Liver (tissue), 9 donors: Measurements from ENCODE around the gene RFC4. TPM values are rescaled to one million over a fixed set of nuclear protein-coding genes. Genes with fewer than 3 reads are reported as not detected.

Experiments used
- DNase-seq: peaks from one replicate; pipeline ENCODE4 v3.0.0-alpha.2; 2017; ENCODE audit warnings: low spot score
- H3K27ac ChIP-seq, 2 donors: one replicate each; pipeline ENCODE4 v1.7.0; 2013; ENCODE audit warnings: inconsistent platforms in 2 of 2, low read length in 2 of 2, control low read depth in 1 of 2, low read depth in 1 of 2, mild to moderate bottlenecking in 1 of 2
- H3K27me3 ChIP-seq, 4 donors: one replicate each; pipeline versions ENCODE4 v1.6.1 to v1.7.0; 2013; ENCODE audit warnings: low read length in 3 of 4, inconsistent platforms in 1 of 4, mild to moderate bottlenecking in 1 of 4, moderate library complexity in 1 of 4; ENCODE audit not compliant: control insufficient read depth in 4 of 4, insufficient read depth in 4 of 4
- H3K36me3 ChIP-seq, 4 donors: one replicate each; pipeline versions ENCODE4 v1.6.1 to v1.7.0; 2013; ENCODE audit warnings: low read length in 3 of 4, mild to moderate bottlenecking in 3 of 4, low read depth in 1 of 4, moderate library complexity in 1 of 4; ENCODE audit not compliant: control insufficient read depth in 4 of 4, insufficient read depth in 3 of 4
- H3K4me1 ChIP-seq, 4 donors: one replicate each; pipeline versions ENCODE4 v1.6.1 to v1.7.0; 2013; ENCODE audit warnings: low read length in 3 of 4, mild to moderate bottlenecking in 3 of 4, moderate library complexity in 1 of 4; ENCODE audit not compliant: control insufficient read depth in 4 of 4, insufficient read depth in 4 of 4
- H3K4me3 ChIP-seq, 3 donors: one replicate each; pipeline versions ENCODE4 v1.6.1 to v1.7.0; 2013; ENCODE audit warnings: low read length in 3 of 3, control low read depth in 1 of 3, low read depth in 1 of 3, mild to moderate bottlenecking in 1 of 3
- H3K9ac ChIP-seq, 2 donors: one replicate each; pipeline ENCODE4 v1.7.0; 2013; ENCODE audit warnings: low read length in 2 of 2, mild to moderate bottlenecking in 2 of 2, moderate library complexity in 2 of 2, control low read depth in 1 of 2, low read depth in 1 of 2
- H3K9me3 ChIP-seq, 4 donors: one replicate each; pipeline versions ENCODE4 v1.6.1 to v1.7.0; 2013; ENCODE audit warnings: low read length in 3 of 4; ENCODE audit not compliant: control insufficient read depth in 4 of 4
- ATF3 ChIP-seq: IDR thresholded peaks from 2 replicates; pipeline ENCODE4 v1.6.1; 2016; ENCODE audit warnings: antibody characterized with exemption
- CTCF ChIP-seq: fragments of 150-350 bp; IDR thresholded peaks from 2 replicates; pipeline ENCODE4 v1.5.1; 2017; ENCODE audit warnings: improper control_type of control experiment, low read depth, low read length; ENCODE audit not compliant: missing input control
- EGR1 ChIP-seq, 2 donors: IDR thresholded peaks; 2 replicates each; pipeline ENCODE4 v1.6.1; 2016 to 2018; ENCODE audit warnings: antibody characterized with exemption in 2 of 2, low read depth in 2 of 2
- FOXA1 ChIP-seq: IDR thresholded peaks from 2 replicates; pipeline ENCODE4 v1.6.1; 2016; ENCODE audit warnings: antibody characterized with exemption
- FOXA2 ChIP-seq: IDR thresholded peaks from 2 replicates; pipeline ENCODE4 v1.6.1; 2016; ENCODE audit warnings: antibody characterized with exemption
- GABPA ChIP-seq, 2 donors: IDR thresholded peaks in 1 of 2; conservative IDR thresholded peaks in 1 of 2; 2 replicates each; pipeline ENCODE4 v1.6.1; 2016; ENCODE audit warnings: antibody characterized with exemption in 2 of 2, mild to moderate bottlenecking in 1 of 2, moderate library complexity in 1 of 2
- HNF4A ChIP-seq, 2 donors: conservative IDR thresholded peaks; 2 replicates each; pipeline ENCODE4 v1.6.1; 2016; ENCODE audit warnings: antibody characterized with exemption in 2 of 2, mild to moderate bottlenecking in 2 of 2
- HNF4G ChIP-seq: IDR thresholded peaks from 2 replicates; pipeline ENCODE4 v1.6.1; 2016; ENCODE audit warnings: antibody characterized with exemption
- JUND ChIP-seq, 2 donors: IDR thresholded peaks; 2 replicates each; pipeline ENCODE4 v1.6.1; 2016; ENCODE audit warnings: antibody characterized with exemption in 2 of 2
- MAX ChIP-seq: IDR thresholded peaks from 2 replicates; pipeline ENCODE4 v1.6.1; 2016; ENCODE audit warnings: antibody characterized with exemption
- NR2F2 ChIP-seq: IDR thresholded peaks from 2 replicates; pipeline ENCODE4 v1.6.1; 2016; ENCODE audit warnings: antibody characterized with exemption
- RAD21 ChIP-seq, 2 donors: IDR thresholded peaks; 2 replicates each; pipeline ENCODE4 v1.6.1; 2016; ENCODE audit warnings: antibody characterized with exemption in 2 of 2, mild to moderate bottlenecking in 2 of 2
- REST ChIP-seq: IDR thresholded peaks from 2 replicates; pipeline ENCODE4 v1.6.1; 2016; ENCODE audit warnings: antibody characterized with exemption, mild to moderate bottlenecking
- RXRA ChIP-seq, 2 donors: IDR thresholded peaks; 2 replicates each; pipeline ENCODE4 v1.6.1; 2017 to 2018; ENCODE audit warnings: antibody characterized with exemption in 2 of 2, mild to moderate bottlenecking in 1 of 2
- SP1 ChIP-seq: IDR thresholded peaks from 2 replicates; pipeline ENCODE4 v1.6.1; 2018; ENCODE audit warnings: antibody characterized with exemption, mild to moderate bottlenecking
- TAF1 ChIP-seq: conservative IDR thresholded peaks from 2 replicates; pipeline ENCODE4 v1.6.1; 2016; ENCODE audit warnings: antibody characterized with exemption, mild to moderate bottlenecking
- YY1 ChIP-seq: IDR thresholded peaks from 2 replicates; pipeline ENCODE4 v1.6.1; 2016; ENCODE audit warnings: antibody characterized with exemption, mild to moderate bottlenecking
- ZBTB33 ChIP-seq: IDR thresholded peaks from 2 replicates; pipeline ENCODE4 v1.6.1; 2016; ENCODE audit warnings: antibody characterized with exemption
- WGBS: extraction: QIAGEN DNeasy Blood & Tissue Kit; methylation state at CpG from one replicate; pipeline ENCODE4 v1.1.7; 2013; 5-methylcytosine and 5-hydroxymethylcytosine counted together
- polyA plus RNA-seq, 2 donors: library from polyadenylated mRNA; stranded (reverse) in 1 of 2; unstranded in 1 of 2; fragments of 200-250 nt in 1 of 2; fragments of >200 nt in 1 of 2; fragmentation: Nextera tagmentation in 1 of 2; extraction: Ambion mirVana in 1 of 2; gene quantifications; one replicate each; pipeline versions ENCODE4 v1.2.1 to v1.2.3, GENCODE V29; 2013 to 2015
- total RNA-seq, 2 donors: library from RNA; depleted of rRNA; stranded (reverse); fragments of >200 nt; gene quantifications; one replicate each; pipeline ENCODE4 v1.2.3, GENCODE V29; 2014
- donor health status: healthy.
- donor health status: healthy.
- donor health status: healthy.
- donor health status: healthy.
- donor health status: healthy.

Gene RFC4
- total and polyA plus RNA-seq, 4 donors: 4.6 to 27.3 (median 6.3) TPM

- Histone ChIP-seq H3K27me3 (no peaks in the 10 kb centered on the region), H3K27ac (no peak overlapping the region), H3K36me3 (no peaks in the 10 kb centered on the region), H3K4me1 (no peaks in the 10 kb centered on the region), H3K4me3 (no peak overlapping the region), H3K9me3 (no peaks in the 10 kb centered on the region), H3K9ac (no peak overlapping the region)
- no peak for TF ChIP-seq GABPA (IDR thresholded peaks at IDR 0.05 in 1 of 2, conservative IDR thresholded peaks at IDR 0.05 in 1 of 2)
- no peak for TF ChIP-seq REST
- no peak for TF ChIP-seq ZBTB33
- no peak for TF ChIP-seq YY1
- no peak for TF ChIP-seq MAX
- no peak for TF ChIP-seq RXRA (IDR thresholded peaks at IDR 0.05)
- no peak for TF ChIP-seq ATF3
- TF ChIP-seq JUND (IDR thresholded peaks at IDR 0.05): no peak
- no peak for TF ChIP-seq NR2F2
- TF ChIP-seq HNF4G: no peak
- TF ChIP-seq EGR1 (IDR thresholded peaks at IDR 0.05; ENCODE audit: low read depth in 2 of 2): no peak
- TF ChIP-seq HNF4A (conservative IDR thresholded peaks at IDR 0.05): no peak
- TF ChIP-seq RAD21 (IDR thresholded peaks at IDR 0.05): no peak
- TF ChIP-seq CTCF: no peak
- no peak for TF ChIP-seq SP1
- no peak for TF ChIP-seq TAF1
- TF ChIP-seq FOXA2: no peak
- TF ChIP-seq FOXA1: no peak
- no peak for DNase-seq
- WGBS: 78% methylated on average over 4 of the region's 4 CpGs
These were observed 35.3 kb upstream of the RFC4 start for GRCh38 chr3:186841620-186842019.
